Urothelium cell line (cell line): ENCODE data around the gene PCSK4.
"Not testable (repeated sequence)": the region's sequence is repeated elsewhere in the genome, so short reads cannot be mapped to it uniquely, and the experiment has no call there.

Experiments
- DNase-seq: peaks from one replicate; pipeline ENCODE4 v3.0.0; 2011; ENCODE audit warnings: low spot score, mixed read lengths
- FAIRE-seq: peaks from 2 replicates; lab custom pipeline; 2011; peaks lifted over from hg19 to GRCh38; lab: Jason Lieb, UNC

Gene PCSK4

GRCh38 chr19:1522838-1523237 lies 32.7 kb upstream of the PCSK4 start:
- FAIRE-seq (no peak), DNase-seq (no peak)

- no peak for FAIRE-seq
- DNase-seq, result no peak
These were observed 31.9 kb upstream of the PCSK4 start for GRCh38 chr19:1522061-1522460.

GRCh38 chr19:1521636-1522035 lies 31.5 kb upstream of the PCSK4 start:
- FAIRE-seq, result no peak
- DNase-seq, result no peak

- DNase-seq, result no peak
- FAIRE-seq, result no peak
These were observed 30.1 kb upstream of the PCSK4 start for GRCh38 chr19:1520203-1520780.

GRCh38 chr19:1519802-1520201 lies 29.7 kb upstream of the PCSK4 start:
- DNase-seq, FAIRE-seq: not testable (repeated sequence)

GRCh38 chr19:1518471-1518870 lies 28.3 kb upstream of the PCSK4 start:
- no peak for DNase-seq
- FAIRE-seq, result no peak

GRCh38 chr19:1516395-1516753 lies 26.2 kb upstream of the PCSK4 start:
- DNase-seq, result no peak
- no peak for FAIRE-seq

- FAIRE-seq (no peak), DNase-seq (no peak)
These were observed 25.0 kb upstream of the PCSK4 start for GRCh38 chr19:1514986-1515721.

GRCh38 chr19:1514295-1514661 lies 24.1 kb upstream of the PCSK4 start:
- DNase-seq (no peak), FAIRE-seq (no peak)

- FAIRE-seq, result no peak
These were observed 23.5 kb upstream of the PCSK4 start for GRCh38 chr19:1513499-1514294.

GRCh38 chr19:1512671-1513498 lies 22.7 kb upstream of the PCSK4 start, which contains the start of gene ADAMTSL5:
Gene ADAMTSL5, minus strand, starts transcription at chr19:1513019. Its CDS starts 2,076 bp downstream, at chr19:1510943.
- peak; percentile 60 for DNase-seq
- FAIRE-seq, result no peak

More at GRCh38 chr19:1513499-1514294, 23.5 kb upstream of the PCSK4 start:
- peak; percentile 76 for DNase-seq

GRCh38 chr19:1511318-1512317 lies 21.5 kb upstream of the PCSK4 start:
- DNase-seq (no peak), FAIRE-seq (no peak)

- DNase-seq (no peak), FAIRE-seq (no peak)
These were observed 20.7 kb upstream of the PCSK4 start for GRCh38 chr19:1510807-1511206.

GRCh38 chr19:1510442-1510806 lies 20.3 kb upstream of the PCSK4 start:
- DNase-seq (no peak), FAIRE-seq (no peak)

GRCh38 chr19:1509602-1510441 lies 19.7 kb upstream of the PCSK4 start:
- FAIRE-seq (no peak), DNase-seq (no peak)

- FAIRE-seq, result no peak
- DNase-seq, result no peak
These were observed 18.3 kb upstream of the PCSK4 start for GRCh38 chr19:1508507-1508856.

- FAIRE-seq, result peak; percentile 74
These were observed 17.8 kb upstream of the PCSK4 start for GRCh38 chr19:1507763-1508506.

GRCh38 chr19:1507192-1507660 lies 17.1 kb upstream of the PCSK4 start:
- DNase-seq (no peak), FAIRE-seq (no peak)

More at GRCh38 chr19:1507763-1508506, 17.8 kb upstream of the PCSK4 start:
- peak; percentile 94 for DNase-seq
